GM18526 (cell line): ENCODE measurements around the gene IDH1.

ENCODE experiments used
- POLR2A ChIP-seq: IDR thresholded peaks from 3 replicates; pipeline ENCODE4 v1.6.1; 2011; ENCODE audit not compliant: insufficient read length; ENCODE audit errors: extremely low read depth

The IDH1 gene

DNA sequence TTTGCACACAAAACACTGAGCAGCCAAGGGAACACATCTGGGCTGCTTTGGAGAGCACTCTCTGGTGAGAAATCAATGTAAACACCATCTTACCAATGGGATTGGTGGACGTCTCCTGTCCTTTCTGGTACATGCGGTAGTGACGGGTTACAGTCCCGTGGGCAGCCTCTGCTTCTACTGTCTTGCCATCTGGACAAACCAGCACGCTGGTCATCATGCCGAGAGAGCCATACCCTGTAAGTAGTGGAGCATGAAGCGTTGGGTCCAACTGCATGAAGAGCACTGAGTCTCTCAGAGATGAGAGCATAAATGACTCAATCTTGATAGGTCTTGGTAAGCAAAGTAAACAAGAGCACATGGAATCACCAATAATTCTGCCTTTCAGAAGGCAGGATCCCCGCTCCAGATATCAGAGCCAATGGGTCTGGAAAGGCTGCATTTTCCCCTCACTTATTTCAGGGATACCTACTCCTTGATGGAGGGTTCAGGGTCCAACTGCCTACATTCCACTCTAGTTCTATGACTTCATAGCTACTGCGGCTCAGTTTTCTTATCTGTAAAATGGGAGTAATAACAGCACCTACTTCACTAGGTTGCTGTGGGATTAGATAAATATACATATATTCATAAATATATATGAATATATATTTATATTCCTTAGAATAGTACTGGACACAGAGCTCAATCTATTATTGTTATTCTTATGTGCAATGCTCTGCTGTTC is 14.9 kb downstream of the IDH1 start:
- TF ChIP-seq POLR2A: no peak

DNA sequence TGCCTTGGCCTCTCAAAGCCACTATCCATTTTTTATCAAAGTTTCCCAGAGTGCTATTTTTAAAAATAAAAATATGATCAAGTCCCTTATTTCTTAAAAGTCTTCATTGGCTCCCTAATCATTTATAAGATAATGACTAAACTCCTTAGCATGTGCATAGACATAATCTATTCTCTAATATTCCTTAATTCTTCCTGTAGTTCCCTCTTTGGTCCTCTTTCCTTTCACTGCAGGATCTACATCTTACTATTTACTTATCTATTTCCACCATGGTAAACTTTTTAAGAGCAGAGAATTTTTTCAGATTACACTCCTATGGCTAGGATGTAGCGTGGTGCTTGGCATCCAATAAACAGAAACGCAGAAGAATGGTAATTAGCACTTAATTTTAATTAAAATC is 19.0 kb downstream of the IDH1 start:
- no peak for TF ChIP-seq POLR2A

DNA sequence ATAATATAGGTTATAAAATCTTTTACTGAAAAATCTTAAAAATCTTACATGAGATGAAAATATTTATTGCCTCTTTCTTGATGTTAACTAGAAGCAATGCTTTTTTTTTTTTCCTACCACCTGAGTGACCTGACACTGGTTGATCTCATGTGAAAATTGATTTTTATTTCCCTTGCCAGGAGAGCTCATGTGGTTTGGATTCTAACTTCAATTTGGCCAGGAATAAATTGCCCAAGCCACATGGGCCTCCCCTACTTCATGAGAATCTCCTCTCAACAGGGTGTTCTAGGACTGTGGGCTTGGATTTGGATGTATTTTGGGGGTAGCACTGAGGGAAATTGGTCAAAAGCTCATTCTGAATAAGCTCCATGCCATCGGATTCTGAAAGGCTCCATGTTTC is 20.1 kb downstream of the IDH1 start:
- TF ChIP-seq POLR2A: no peak

DNA sequence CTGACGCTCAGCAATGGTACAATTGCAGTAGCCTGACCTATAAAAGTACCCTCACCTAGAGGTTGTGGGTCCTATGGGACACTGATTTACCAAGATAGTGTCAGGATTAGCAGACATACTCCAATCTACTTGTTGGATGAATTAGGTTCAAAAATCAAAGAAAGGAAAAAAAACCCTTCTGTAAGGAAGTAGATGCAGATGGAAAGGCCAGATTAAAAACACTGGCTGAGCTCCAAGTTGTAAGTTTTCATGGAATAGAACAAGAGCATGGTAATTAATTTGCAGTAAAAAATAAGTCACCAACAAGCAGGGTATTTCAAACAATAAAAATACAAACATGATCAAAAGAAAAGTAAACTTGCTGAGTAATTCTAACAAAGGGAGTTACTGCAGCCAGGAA is 26.4 kb downstream of the IDH1 start:
- no peak for TF ChIP-seq POLR2A

DNA sequence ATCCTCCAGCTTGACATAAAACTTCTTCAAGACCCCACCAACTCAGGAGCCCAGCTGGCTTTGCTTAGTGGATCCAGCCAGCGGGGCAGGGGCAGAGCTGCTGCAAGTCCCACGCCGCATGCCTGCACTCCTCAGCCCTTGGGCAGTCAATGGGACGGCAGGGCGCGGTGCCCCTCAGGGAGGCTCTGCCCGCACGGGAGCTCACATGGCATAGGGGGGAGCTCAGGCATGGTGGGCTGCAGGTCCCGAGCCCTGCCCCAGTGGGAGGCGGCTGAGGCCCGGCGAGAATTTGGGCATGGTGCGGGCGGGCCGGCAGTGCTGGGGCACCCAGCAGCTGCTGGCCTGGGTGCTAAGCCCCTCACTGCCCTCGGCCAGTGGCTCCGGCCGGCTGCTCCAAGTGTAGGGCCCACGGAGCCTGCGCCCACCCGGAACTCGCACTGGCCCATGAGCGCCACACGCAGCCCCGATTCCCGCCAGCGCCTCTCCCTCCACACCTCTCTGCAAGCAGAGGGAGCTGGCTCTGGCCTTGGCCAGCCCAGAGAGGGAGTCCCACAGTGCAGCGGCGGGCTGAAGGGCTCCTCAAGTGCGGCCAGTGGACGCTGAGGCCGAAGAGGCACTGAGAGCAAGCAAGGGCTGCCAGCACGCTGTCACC is 27.2 kb downstream of the IDH1 start:
- TF ChIP-seq POLR2A: no peak

DNA sequence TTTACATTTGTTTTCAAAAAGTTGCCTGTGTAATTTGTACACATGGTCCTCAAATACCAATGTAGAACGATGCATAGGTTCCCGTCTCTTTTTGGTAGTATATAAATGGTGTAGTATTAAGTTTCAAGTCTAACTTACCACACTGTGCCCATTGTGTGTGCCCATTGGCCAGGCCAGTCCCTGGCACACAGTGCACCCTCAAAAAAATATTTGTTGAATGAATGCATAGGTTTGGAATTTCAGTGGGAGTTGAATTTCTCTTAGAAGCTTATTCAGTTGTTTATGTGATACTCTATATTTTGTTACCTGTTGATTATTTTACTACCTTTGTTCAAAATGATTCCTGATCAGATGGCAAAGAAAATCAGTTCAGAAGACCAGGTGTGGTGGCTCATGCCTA is 30.1 kb downstream of the IDH1 start:
- no peak for TF ChIP-seq POLR2A

DNA sequence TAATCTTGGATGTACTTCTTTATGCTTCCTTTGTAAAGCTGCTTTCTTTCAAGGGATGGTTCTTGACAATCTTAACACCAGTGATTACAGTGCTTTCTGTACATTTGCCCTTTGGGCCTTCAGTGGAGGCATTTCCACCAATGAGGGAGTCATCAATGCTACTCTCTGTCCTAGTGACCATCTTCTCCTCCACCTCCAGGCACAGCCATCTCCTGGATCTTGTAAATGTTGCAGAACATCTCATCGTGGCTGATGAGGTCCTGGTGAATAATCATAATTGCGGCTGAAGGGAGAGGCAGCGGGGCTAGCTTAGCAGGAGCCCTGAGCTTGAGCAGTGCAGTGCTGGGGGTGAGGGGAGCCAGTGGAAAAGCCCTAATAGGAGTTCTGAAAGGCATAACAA is 32.5 kb downstream of the IDH1 start:
- TF ChIP-seq POLR2A: no peak

DNA sequence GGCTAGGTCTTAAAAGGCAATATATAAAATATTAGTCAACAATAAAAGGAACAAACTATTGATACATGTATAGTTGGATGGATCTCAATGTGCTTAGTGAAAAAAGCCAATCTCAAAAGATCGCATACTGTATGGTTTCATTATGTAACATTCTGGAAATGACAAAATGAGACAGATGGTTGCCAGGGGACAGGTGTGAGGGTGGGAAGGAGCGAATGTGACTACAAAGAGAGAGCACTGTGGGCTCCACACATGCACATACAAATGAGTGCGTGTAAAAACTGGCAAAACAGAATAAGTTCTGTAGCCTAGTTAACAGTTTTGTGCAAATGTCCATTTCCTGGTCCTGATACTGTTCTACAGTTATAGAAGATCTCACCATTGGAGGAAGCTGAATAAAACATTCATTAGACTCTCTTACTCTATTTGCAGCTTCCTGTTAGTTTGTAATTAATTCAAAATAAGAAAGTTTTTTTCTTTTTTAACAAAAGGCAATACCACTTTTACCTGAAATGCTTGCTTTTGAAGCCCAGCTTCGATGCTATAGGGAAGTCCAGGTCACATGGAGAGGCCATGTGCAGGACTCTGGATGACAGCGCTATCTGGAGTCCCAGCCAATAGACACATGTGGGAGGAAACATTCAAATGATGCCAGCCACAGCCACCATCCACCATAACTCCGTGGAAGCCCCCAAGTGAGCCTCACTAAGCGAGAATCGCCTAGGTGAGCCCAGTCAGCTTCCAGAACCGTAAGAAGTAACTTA is 44.0 kb downstream of the IDH1 start:
- no peak for TF ChIP-seq POLR2A

DNA sequence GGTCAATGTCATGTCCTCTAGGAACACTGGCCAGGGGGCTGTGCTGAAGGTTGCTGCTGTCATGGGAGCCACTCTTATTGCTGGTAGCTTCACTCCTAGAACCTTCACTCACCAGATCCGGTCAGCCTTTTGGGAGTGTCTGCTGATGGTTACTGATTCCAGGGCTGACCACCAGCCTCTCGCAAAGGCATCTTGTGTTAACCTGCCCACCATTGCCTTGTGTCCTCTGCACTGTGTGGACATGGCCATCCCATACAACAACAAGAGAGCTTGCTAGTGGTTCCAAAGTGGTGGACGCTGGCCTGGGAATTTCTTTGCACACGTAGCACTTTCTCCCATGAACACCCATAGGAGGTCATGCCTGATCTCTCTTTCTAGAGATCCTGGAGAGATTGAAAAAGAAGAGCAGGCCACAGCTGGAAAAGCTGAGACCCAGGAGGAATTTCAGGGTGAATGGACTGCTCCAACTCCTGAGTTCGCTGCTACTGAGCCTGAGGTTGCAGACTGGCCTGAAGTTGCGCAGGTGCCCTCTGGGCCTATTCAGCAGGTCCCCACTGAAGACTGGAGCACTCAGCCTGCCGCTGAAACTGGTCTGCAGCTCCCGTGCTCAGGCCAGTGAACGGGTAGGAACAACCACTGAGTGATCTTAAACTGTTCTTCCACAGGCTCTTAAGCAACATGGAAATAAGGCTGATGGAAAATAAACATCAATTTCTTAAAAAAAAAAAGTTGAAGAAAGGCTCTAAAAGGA is 46.4 kb downstream of the IDH1 start:
- no peak for TF ChIP-seq POLR2A

DNA sequence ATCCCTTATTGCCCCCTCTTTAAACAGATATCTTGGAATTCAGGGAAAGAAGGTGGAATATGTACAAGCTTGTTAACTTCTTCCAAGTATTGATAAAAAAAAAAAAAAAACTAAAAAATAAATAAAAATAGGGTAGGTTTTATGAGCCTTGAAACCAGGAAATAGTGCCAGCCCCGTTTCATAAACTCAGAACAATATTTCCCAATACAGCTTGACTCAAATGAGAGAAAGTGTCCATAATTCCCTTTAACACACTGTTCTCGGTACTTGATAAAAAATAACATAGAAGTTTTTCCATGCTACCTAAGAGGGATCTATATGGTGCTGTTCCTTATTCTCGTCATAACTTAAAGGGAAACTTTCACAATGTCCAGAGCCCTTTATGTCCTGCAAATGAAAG is 47.1 kb downstream of the IDH1 start:
- no peak for TF ChIP-seq POLR2A

DNA sequence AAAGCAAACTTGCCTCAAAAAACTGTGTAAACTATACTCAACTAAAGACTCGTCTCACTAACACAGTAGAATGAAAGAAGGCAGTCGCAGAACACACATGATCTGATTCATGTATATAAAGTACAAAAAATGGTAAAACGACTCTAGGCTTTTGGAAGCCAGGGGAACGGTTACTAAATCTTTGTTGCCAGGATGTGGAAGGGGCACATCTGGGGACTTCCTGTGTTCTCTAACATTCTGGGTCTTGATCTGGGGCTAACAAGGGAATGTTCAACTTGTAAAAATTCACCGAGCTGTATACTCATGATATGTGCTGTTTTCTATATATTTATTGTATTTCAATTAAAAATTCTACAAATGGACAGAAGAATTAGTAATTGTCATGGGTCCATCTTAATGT is 50.7 kb downstream of the IDH1 start:
- no peak for TF ChIP-seq POLR2A

DNA sequence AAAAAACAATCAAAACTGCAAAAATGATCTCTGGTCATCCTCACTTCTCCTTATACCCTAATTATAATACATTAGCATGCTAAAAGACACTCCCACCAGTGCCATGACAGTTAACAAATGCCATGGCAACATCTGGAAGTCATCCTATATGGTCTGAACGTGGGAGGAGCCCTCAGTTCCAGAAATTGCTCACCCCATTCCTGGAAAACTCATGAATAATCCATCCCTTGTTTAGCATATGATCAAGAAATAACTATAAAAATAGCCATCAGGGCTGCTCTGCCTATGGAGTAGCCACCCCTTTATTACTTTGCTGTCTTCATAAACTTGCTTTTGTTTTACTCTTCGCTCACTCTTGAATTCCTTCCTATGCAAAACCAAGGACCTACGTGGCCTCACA is 59.3 kb downstream of the IDH1 start:
- no peak for TF ChIP-seq POLR2A

DNA sequence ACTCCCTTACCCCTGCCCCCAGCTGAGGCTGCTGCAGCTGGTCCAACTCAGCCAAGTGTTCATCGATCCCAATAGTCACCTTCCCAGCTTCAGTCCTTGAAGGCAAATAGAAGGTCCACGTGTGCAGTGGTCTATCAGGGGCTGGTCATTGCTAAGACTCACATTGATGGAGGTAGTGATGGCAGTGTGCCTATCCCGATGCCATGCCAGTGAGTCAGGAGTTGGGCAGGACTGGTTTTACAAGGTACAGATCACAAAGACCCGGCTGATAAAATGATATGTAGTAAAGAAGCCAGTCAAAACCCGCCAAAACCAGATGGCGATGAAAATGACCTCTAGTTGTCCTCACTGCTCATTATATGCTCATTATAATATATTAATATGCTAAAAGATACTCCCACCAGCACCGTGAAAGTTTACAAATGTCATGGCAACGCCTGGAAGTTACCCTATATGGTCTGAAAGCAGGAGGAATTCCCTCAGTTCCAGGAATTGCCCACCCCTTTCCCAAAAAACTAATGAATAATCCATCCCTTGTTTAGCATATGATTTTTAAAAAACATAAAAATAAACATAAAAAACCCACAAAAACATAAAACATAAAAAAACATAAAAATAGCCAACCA is 62.1 kb downstream of the IDH1 start:
- TF ChIP-seq POLR2A: no peak

DNA sequence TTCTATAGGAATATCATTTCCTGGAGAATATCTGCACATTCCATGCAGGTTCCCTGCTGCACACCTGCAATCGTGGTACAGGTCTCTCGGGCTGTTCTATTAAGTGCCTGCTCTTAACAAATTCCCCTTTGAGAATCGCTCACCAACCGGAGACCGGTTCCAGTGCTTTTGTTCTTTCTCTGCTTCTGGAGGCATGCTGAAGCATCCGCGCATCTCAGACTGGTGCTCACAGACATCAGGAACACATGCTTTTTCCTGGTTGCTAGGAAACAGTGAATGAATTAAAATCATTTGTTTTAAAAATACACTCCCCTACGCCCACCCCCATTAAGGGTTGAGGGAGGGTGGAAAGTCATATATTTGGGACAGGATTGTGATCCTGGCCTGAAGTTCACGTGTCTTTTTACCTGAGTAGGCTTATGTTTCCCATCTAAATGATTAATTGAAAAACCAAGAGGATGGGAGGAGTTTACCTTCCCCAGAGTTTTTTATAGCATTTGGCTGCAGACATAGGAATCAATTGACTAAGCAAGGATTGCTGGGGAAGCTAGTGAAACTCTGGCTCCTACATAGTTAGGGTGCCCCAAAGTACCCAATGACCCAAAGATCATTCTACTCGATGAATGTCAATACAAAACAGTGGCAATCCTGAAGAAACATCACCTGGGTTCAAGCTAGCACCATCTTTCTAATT is 64.9 kb downstream of the IDH1 start, which contains the start of gene C2orf80:
Gene C2orf80, minus strand, starts transcription at position 221 of the 694 bp plus-strand sequence. CDS start 3,044 bp downstream, outside the sequence.
- no peak for TF ChIP-seq POLR2A

DNA sequence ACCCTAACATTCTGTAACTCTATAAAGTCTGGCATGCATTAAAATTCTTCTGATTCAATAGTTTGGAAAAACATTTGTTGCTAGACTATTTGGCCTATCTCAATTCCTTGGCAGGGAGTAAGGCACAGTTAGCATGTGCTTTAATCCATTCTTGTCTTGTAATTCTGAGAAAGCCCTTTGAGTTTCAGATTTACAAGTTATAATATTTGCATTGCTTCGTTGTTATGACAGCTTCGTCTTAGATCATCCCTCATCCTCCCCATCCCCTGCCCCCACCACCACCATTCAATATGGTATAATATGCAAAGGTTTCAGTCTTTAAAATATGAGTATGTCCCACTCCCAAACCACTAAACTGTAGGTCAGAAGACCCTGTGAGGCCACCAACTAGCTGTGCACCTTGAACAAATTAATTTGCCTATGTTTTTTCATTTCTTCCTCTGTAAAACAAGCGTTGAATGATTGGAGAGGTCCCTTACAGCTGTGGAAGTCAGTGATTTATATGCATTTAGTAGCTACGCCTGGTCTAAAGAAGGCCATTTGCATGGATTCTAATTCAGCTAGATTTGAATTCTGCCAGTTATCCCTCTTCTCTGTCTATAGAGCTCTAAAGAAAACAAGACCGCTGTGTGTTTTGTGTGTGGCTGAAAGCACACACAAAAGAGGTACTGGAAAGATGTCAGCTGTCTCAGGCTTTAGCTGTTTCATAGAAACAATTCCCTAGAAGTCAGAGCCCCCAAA is 65.6 kb downstream of the IDH1 start:
- TF ChIP-seq POLR2A: no peak
